ENCODE data around the gene HNRNPA3. TPM values are rescaled to one million over a fixed set of nuclear protein-coding genes. Genes with fewer than 3 reads are reported as not detected.

The HNRNPA3 gene
- total RNA-seq, result 100 to 1,000 TPM; 223 to 298 (median 289) TPM
- total RNA-seq (2013), result 120 TPM

DNA sequence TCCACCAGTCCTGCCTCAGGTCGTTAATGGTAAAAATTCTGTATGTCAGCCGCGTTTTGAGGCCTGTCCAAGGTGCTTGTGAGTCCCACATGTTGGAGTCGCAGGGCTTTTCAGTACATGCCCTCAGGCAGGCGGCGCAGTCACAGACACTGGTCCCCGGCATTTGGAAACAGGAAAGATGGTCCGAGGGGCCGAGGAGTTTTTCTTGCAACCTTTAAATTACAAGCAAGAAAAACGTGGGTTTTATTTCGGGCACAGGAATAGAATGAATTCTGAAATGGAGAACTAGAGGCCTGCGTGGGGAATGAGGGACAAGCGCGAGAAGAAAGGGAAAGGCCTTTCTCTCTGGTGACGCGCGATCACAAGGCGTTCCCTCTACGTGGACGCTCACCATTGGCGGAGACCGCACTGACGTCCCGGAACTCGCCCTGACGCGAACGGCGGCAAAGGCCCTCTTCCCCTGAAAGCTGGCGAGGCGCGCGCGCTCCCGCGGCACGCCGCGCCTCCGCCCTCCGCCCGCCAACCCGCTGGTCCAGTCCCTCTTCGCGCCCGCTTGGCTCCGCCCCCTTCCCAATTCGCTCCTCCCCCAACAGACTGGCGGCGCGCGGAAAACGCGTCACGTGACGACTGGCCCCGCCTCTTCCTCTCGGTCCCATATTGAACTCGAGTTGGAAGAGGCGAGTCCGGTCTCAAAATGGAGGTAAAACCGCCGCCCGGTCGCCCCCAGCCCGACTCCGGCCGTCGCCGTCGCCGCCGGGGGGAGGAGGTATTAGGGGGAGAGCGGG is at the start of gene HNRNPA3:
HNRNPA3 (plus strand) TSS at position 689 of the 785 bp plus-strand sequence; CDS start at position 695, 6 bp downstream.
- Histone ChIP-seq H3K36me3 (ENCODE audit: control insufficient read depth, insufficient read depth, low read length) (peaks cover 25% of the 10 kb centered on the region), H3K4me3 (ENCODE audit: low read length) (peak within 1 kb of the TSS; percentile 70), H3K27me3 (ENCODE audit: control insufficient read depth, insufficient read depth, low read length) (no peaks in the 10 kb centered on the region), H3K4me1 (ENCODE audit: control insufficient read depth, insufficient read depth, low read length) (peaks cover 18% of the 10 kb centered on the region), H3K27ac (ENCODE audit: low read length) (peak within 1 kb of the TSS; percentile 100), H3K9me3 (ENCODE audit: control insufficient read depth, insufficient read depth, low read length) (no peaks in the 10 kb centered on the region)
- intact Hi-C loops (cut with micrococcal nuclease), result loop anchor here (1.0 to 2.0 kb wide), 3 partner anchors 40 to 51 kb away; no protein-coding TSS in a partner anchor
- peak; percentile 100 for DNase-seq
- Mint-ChIP-seq H3K27me3 (ENCODE audit: low read depth in 2 of 2) (no peaks in the 10 kb centered on the region), H3K27ac (peak within 1 kb of the TSS; percentile 99 to 100), H3K4me1 (peaks cover 47 to 51% of the 10 kb centered on the region in 2 donors), H3K4me3 (peak within 1 kb of the TSS; percentile 94), H3K36me3 (peaks cover 22% of the 10 kb centered on the region), H3K9me3 (no peaks in the 10 kb centered on the region)
- TF ChIP-seq, protein P1, sequence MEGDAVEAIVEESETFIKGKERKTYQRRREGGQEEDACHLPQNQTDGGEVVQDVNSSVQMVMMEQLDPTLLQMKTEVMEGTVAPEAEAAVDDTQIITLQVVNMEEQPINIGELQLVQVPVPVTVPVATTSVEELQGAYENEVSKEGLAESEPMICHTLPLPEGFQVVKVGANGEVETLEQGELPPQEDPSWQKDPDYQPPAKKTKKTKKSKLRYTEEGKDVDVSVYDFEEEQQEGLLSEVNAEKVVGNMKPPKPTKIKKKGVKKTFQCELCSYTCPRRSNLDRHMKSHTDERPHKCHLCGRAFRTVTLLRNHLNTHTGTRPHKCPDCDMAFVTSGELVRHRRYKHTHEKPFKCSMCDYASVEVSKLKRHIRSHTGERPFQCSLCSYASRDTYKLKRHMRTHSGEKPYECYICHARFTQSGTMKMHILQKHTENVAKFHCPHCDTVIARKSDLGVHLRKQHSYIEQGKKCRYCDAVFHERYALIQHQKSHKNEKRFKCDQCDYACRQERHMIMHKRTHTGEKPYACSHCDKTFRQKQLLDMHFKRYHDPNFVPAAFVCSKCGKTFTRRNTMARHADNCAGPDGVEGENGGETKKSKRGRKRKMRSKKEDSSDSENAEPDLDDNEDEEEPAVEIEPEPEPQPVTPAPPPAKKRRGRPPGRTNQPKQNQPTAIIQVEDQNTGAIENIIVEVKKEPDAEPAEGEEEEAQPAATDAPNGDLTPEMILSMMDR (IDR thresholded peaks at IDR 0.05), result no peak
- WGBS (ENCODE audit: insufficient coverage), result under 1% methylated on average over 69 of the region's 74 CpGs
- peak; percentile 84 to 95 (median 84) for ATAC-seq

DNA sequence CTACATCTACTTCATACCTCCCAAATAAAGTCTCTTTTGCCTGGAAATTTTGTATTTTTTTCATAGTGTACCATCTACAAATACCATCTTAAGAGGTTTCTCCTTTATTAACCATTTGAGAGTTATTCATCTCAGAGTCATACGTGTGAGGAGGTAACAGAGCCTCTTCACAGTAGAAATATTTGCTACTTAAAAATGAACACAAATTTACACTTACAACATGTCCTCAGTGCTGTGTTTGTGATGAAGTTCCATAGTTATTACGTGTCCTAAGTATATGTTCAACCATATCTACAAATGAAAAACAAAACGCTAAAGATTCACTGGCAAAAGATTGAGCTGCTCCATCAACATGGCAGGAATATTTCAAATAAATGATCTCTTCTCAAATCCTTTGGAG is 48.5 kb upstream of the HNRNPA3 start:
- Mint-ChIP-seq H3K27ac (no peak overlapping the region), H3K4me3 (no peak overlapping the region), H3K27me3 (ENCODE audit: low read depth in 2 of 2) (peaks cover 0 to 2% of the 10 kb centered on the region in 2 donors), H3K4me1 (peaks cover 13 to 18% of the 10 kb centered on the region in 2 donors), H3K36me3 (no peaks in the 10 kb centered on the region), H3K9me3 (no peaks in the 10 kb centered on the region)
- TF ChIP-seq, protein P1 (IDR thresholded peaks at IDR 0.05), result no peak
- H3K36me3 ChIP-seq (ENCODE audit: control insufficient read depth, insufficient read depth, low read length), result no peaks in the 10 kb centered on the region
- no peak for ATAC-seq
- 12% methylated on average over 2 of the region's 3 CpGs for WGBS (ENCODE audit: insufficient coverage)
- H3K27ac ChIP-seq (ENCODE audit: low read length), result no peak overlapping the region
- H3K9me3 ChIP-seq (ENCODE audit: control insufficient read depth, insufficient read depth, low read length), result no peaks in the 10 kb centered on the region
- H3K4me3 ChIP-seq (ENCODE audit: low read length), result no peak overlapping the region
- no peaks in the 10 kb centered on the region for H3K27me3 ChIP-seq (ENCODE audit: control insufficient read depth, insufficient read depth, low read length)
- no peak for DNase-seq
- peaks cover 12% of the 10 kb centered on the region for H3K4me1 ChIP-seq (ENCODE audit: control insufficient read depth, insufficient read depth, low read length)
- intact Hi-C loops (cut with micrococcal nuclease), result loop anchor here (1.0 to 10.0 kb wide), 10 partner anchors 49 to 1037 kb away; partner anchors contain the start of genes HNRNPA3 and HOXD8

DNA sequence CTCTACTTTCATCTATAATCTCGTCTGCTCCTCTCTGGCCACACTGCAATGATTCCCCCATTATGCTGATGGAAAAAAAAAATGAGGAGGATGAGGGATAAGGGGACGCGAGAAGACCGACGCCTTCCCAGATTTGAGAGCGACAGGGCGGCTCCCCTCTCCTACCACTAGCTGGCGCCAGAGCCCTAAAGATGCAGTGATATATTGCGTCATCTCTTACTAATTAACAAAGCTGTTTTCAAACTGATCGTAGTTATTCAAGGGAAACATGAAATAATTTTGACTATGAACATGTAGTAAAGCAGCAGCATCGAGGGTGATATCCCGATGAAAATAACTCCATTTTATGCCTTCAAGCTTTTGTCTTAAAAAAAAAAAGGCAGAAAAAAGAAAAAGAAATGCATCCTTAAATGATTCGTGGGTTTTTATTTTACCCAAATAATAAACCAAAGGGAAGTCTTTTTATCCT is 48.0 kb upstream of the HNRNPA3 start:
- H3K4me1 Mint-ChIP-seq, result peaks cover 13 to 18% of the 10 kb centered on the region in 2 donors
- WGBS (ENCODE audit: insufficient coverage), result 0% methylated on average over 5 of the region's 13 CpGs
- peak overlapping the region; percentile 24 for H3K27ac ChIP-seq (ENCODE audit: low read length)
- H3K27me3 ChIP-seq (ENCODE audit: control insufficient read depth, insufficient read depth, low read length), result no peaks in the 10 kb centered on the region
- ATAC-seq, result peak; percentile 79 to 81 (median 80)
- H3K27ac Mint-ChIP-seq, result no peak overlapping the region
- H3K4me3 Mint-ChIP-seq, result no peak overlapping the region
- intact Hi-C loops (cut with micrococcal nuclease), result loop anchor here (1.0 to 10.0 kb wide), 10 partner anchors 48 to 1037 kb away; partner anchors contain the start of genes HNRNPA3 and HOXD8
- H3K36me3 Mint-ChIP-seq, result no peaks in the 10 kb centered on the region
- no peaks in the 10 kb centered on the region for H3K9me3 ChIP-seq (ENCODE audit: control insufficient read depth, insufficient read depth, low read length)
- no peaks in the 10 kb centered on the region for H3K9me3 Mint-ChIP-seq
- peaks cover 0 to 2% of the 10 kb centered on the region in 2 donors for H3K27me3 Mint-ChIP-seq (ENCODE audit: low read depth in 2 of 2)
- H3K4me1 ChIP-seq (ENCODE audit: control insufficient read depth, insufficient read depth, low read length), result peaks cover 12% of the 10 kb centered on the region
- peak overlapping the region; percentile 44 for H3K4me3 ChIP-seq (ENCODE audit: low read length)
- DNase-seq, result peak; percentile 71 to 89
- TF ChIP-seq, protein P1 (IDR thresholded peaks at IDR 0.05), result peak; percentile 100
- H3K36me3 ChIP-seq (ENCODE audit: control insufficient read depth, insufficient read depth, low read length), result no peaks in the 10 kb centered on the region

All from natural killer cell (primary cell).